HUES6 (cell line): Measurements from ENCODE around the gene TBC1D20.
"Not testable (repeated sequence)": the region's sequence is repeated elsewhere in the genome, so short reads cannot be mapped to it uniquely, and the experiment has no call there.

Source experiments
- H3K27ac ChIP-seq: 2 replicates; pipeline ENCODE4 v1.7.0; 2013; ENCODE audit warnings: low read depth, mild to moderate bottlenecking, low read length, inconsistent platforms
- H3K27me3 ChIP-seq: 2 replicates; pipeline ENCODE4 v1.6.1; 2013; ENCODE audit warnings: low read length; ENCODE audit not compliant: control insufficient read depth, insufficient read depth
- H3K36me3 ChIP-seq: 2 replicates; pipeline ENCODE4 v1.6.1; 2013; ENCODE audit warnings: low read length; ENCODE audit not compliant: control insufficient read depth, insufficient read depth
- H3K4me1 ChIP-seq: 2 replicates; pipeline ENCODE4 v1.6.1; 2013; ENCODE audit warnings: low read length; ENCODE audit not compliant: control insufficient read depth, insufficient read depth
- H3K4me3 ChIP-seq: 2 replicates; pipeline ENCODE4 v1.5.1; 2013; ENCODE audit warnings: low read depth, low read length
- H3K9ac ChIP-seq: one replicate; pipeline ENCODE4 v1.6.1; 2013; ENCODE audit warnings: mild to moderate bottlenecking, low read length
- H3K9me3 ChIP-seq: 2 replicates; pipeline ENCODE4 v1.6.1; 2013; ENCODE audit warnings: low read depth, low read length; ENCODE audit not compliant: control insufficient read depth, insufficient read depth

TBC1D20 gene

GRCh38 chr20:452021-452420 lies 10.3 kb downstream of the TBC1D20 start:
- not testable (repeated sequence) for H3K27me3 ChIP-seq, H3K4me1 ChIP-seq, H3K27ac ChIP-seq, H3K36me3 ChIP-seq, H3K9me3 ChIP-seq, H3K9ac ChIP-seq, H3K4me3 ChIP-seq

- no peak overlapping the region for H3K27ac ChIP-seq
- H3K4me3 ChIP-seq = no peak overlapping the region
Measured at GRCh38 chr20:445514-446336, 16.6 kb downstream of the TBC1D20 start.

DNA sequence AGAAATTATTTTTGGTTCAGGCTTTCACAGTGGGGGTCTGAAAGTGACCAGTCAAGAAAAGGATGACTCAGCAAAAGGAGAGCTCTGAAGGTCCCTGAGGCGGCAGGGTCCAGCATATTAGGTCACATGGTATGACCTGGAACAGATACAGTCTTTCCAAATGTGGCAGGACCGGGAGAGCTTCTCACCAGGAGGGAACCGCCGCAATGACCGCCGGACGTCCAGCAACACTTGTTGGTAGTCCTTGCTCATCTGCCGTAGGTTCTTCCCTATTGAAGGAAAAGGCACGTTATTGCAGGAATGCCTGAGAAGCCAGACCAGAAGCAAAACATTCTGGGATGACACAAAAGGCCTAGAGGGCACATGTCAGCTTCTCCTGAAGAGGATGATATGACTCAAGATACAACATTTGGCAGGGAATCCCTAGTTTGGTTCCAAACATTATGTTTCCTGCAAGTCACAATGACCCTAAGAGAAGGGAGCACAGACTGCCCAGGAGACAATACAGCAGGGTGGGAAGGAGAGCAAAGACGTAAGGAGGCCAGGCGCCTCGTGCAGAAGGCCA lies 17.4 kb downstream of the TBC1D20 start:
- H3K27me3 ChIP-seq = no peaks in the 10 kb centered on the region
- no peak overlapping the region for H3K4me3 ChIP-seq
- H3K27ac ChIP-seq = no peak overlapping the region
- no peaks in the 10 kb centered on the region for H3K9me3 ChIP-seq
- H3K4me1 ChIP-seq = peaks cover 5% of the 10 kb centered on the region; the same call in 1 of the 2 replicates
- H3K36me3 ChIP-seq = peaks cover 65% of the 10 kb centered on the region
- no peak overlapping the region for H3K9ac ChIP-seq

More at GRCh38 chr20:445514-446336, 16.6 kb downstream of the TBC1D20 start:
- no peak overlapping the region for H3K9ac ChIP-seq
- H3K9me3 ChIP-seq = no peaks in the 10 kb centered on the region
- H3K36me3 ChIP-seq = peaks cover 57% of the 10 kb centered on the region
- H3K27me3 ChIP-seq = no peaks in the 10 kb centered on the region
- peaks cover 5% of the 10 kb centered on the region; the same call in 1 of the 2 replicates for H3K4me1 ChIP-seq

DNA sequence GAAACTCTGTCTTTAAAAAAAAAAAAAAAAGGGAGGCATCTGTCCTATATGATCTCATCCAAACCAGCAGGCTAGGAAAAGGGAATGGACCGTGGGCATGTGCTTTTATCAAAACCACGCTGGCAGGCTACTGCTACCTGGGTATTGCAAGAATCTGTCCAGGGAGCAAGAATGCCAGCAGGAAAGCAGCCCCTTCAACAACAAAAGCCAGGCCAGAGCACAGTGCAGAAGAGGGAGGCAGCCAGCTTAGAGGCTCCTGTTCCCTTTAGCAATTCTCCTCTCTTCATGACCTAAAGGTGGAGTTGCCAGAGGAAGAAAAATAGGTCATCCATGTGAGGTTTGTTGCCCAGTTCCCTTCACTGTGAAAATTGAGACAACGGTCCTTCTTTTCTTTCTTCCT lies 18.2 kb downstream of the TBC1D20 start:
- H3K36me3 ChIP-seq = peaks cover 73% of the 10 kb centered on the region
- no peak overlapping the region for H3K4me3 ChIP-seq

GRCh38 chr20:443223-443775 lies 19.0 kb downstream of the TBC1D20 start:
- peaks cover 5% of the 10 kb centered on the region; the same call in 1 of the 2 replicates for H3K4me1 ChIP-seq
- peaks cover 81% of the 10 kb centered on the region for H3K36me3 ChIP-seq
- no peaks in the 10 kb centered on the region for H3K9me3 ChIP-seq
- H3K27ac ChIP-seq = no peak overlapping the region
- no peak overlapping the region for H3K9ac ChIP-seq
- H3K4me3 ChIP-seq = no peak overlapping the region
- no peaks in the 10 kb centered on the region for H3K27me3 ChIP-seq

More for the DNA sequence above, 18.2 kb downstream of the TBC1D20 start:
- Histone ChIP-seq H3K27me3 (no peaks in the 10 kb centered on the region), H3K9ac (no peak overlapping the region), H3K4me1 (peaks cover 5% of the 10 kb centered on the region; the same call in 1 of the 2 replicates), H3K9me3 (no peaks in the 10 kb centered on the region), H3K27ac (no peak overlapping the region)

DNA sequence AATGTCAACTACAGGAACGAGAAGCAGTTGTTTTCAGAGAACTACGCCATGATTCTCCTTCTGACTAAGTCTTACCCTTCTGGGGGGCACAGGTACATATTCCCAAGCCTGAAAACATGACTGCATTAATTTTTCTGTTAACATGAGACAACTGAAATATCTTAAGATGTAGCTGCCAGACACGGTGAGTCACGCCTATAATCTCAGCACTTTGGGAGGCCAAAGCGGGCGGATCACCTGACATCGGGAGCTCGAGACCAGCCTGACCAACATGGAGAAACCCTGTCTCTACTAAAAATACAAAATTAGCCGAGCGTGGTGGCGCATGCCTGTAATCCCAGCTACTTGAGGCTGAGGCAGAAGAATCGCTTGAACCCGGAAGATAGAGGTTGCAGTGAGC lies 21.7 kb downstream of the TBC1D20 start:
- H3K27me3 ChIP-seq = peaks cover 16% of the 10 kb centered on the region
- no peak overlapping the region for H3K27ac ChIP-seq
- H3K4me3 ChIP-seq = no peak overlapping the region
- peaks cover 91% of the 10 kb centered on the region for H3K36me3 ChIP-seq
- peaks cover 5% of the 10 kb centered on the region; the same call in 1 of the 2 replicates for H3K4me1 ChIP-seq
- H3K9ac ChIP-seq = no peak overlapping the region
- H3K9me3 ChIP-seq = no peaks in the 10 kb centered on the region

DNA sequence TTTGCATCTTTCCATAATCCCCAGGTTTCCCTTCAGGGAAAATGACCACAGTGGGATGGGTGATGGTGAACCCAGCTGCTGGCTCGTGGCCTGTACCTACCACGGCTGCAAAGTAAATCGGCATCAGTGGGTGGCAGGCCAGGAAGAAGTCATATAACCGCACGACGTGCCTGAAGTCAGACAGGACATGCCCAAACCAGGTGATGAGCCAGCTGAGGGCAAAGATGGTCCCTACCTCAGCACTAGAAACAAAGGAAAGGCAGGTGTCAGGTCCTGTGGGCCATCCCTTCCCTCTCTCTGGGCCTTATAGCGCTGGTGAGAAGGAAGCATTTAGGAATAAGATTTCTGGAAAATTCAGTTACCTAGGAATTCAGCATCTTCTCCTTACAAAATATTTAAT lies 22.2 kb downstream of the TBC1D20 start:
- no peaks in the 10 kb centered on the region for H3K9me3 ChIP-seq
- peaks cover 93% of the 10 kb centered on the region for H3K36me3 ChIP-seq
- H3K9ac ChIP-seq = no peak overlapping the region
- peaks cover 9% of the 10 kb centered on the region; the same call in 1 of the 2 replicates for H3K4me1 ChIP-seq
- peaks cover 21% of the 10 kb centered on the region for H3K27me3 ChIP-seq
- no peak overlapping the region for H3K27ac ChIP-seq
- H3K4me3 ChIP-seq = no peak overlapping the region

DNA sequence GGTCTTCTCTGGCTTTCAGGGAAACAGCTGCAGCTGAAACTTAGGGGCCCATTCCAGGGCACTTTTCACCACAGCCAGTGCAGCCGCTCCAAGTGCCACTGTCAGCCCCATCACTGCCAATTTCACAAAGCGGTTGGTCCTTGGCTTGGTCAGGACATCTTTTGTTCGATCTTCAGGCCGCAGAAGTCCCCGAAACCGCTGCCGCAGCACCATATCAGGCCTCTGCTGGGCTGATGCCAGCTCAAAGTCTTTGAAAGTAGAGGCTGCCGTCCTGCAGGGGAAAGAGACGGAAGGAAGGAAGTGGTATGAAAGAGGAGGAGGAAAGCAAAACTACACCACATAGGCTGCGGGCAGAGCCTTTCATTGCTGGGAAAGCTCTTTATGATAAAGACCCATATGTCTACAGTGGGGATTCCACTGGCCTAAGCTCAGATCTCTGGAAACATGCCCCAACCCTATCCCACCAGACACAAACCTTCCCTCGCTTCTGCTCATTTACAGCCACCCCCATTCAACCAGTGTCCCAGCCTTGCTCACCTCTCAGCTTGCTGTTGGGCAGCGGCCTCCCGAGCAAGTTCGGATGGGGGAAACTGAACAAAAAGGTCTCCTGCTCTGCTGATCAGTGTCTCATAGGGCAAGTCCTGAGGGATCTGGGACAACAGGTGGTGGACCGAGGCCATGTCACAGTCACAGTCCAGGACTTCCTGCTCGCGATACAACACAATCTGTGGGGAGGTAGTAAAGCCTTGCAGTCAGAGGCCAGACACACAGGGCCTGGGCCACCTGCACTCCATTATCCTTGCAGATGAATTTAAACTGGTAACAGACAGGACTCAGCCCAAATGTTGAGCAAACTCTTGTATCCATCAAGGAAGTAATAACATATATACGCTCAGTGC lies 23.5 kb downstream of the TBC1D20 start:
- Histone ChIP-seq H3K9me3 (no peaks in the 10 kb centered on the region), H3K4me1 (peaks cover 12% of the 10 kb centered on the region), H3K9ac (no peak overlapping the region), H3K4me3 (no peak overlapping the region), H3K36me3 (peaks cover 82% of the 10 kb centered on the region), H3K27me3 (peaks cover 27% of the 10 kb centered on the region), H3K27ac (no peak overlapping the region)

DNA sequence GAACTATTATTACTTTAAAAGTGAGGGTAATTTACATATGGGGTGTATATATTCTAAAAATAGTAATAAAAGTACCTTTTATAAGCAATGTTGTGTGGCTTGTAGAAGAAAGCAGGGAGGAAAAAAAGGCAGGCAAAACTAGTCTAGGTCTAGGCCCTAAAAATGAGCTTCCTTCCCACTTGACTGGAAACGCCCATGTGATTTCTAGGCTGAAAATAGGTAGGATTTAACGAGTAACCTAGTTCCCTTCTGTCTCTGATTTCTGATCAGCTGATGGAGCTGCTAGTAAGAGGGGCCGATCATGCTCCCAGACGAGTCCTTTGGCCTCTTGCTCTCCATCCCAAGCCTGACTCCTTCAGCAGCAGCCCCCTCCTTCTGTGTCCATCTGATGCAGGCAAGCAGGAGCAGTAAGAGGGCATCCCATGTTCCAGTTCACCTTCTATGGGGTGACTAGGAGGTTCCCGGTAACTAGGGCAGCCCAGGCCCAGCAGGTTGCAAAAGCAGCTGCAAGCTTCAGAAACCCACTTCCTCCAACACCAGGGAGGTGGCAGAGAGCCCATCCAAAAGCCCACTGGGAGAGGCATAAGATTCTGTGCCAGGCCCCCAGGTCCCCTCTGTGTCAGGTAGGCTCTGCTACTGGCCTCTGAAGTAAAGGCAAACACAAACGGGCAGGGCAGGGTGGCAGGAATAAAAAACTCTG lies 24.4 kb downstream of the TBC1D20 start:
- Histone ChIP-seq H3K9me3 (no peaks in the 10 kb centered on the region), H3K4me3 (no peak overlapping the region), H3K4me1 (peaks cover 12% of the 10 kb centered on the region), H3K9ac (no peak overlapping the region), H3K36me3 (peaks cover 75% of the 10 kb centered on the region), H3K27me3 (peaks cover 36% of the 10 kb centered on the region), H3K27ac (no peak overlapping the region)

GRCh38 chr20:436476-436875 lies 25.9 kb downstream of the TBC1D20 start:
- H3K9me3 ChIP-seq = no peaks in the 10 kb centered on the region
- no peak overlapping the region for H3K4me3 ChIP-seq
- H3K4me1 ChIP-seq = peaks cover 12% of the 10 kb centered on the region
- H3K27me3 ChIP-seq = peaks cover 40% of the 10 kb centered on the region
- no peak overlapping the region for H3K27ac ChIP-seq
- H3K36me3 ChIP-seq = peaks cover 65% of the 10 kb centered on the region
- H3K9ac ChIP-seq = no peak overlapping the region
